Measurements from ENCODE around the gene PIWIL4.

Gene PIWIL4

DNA sequence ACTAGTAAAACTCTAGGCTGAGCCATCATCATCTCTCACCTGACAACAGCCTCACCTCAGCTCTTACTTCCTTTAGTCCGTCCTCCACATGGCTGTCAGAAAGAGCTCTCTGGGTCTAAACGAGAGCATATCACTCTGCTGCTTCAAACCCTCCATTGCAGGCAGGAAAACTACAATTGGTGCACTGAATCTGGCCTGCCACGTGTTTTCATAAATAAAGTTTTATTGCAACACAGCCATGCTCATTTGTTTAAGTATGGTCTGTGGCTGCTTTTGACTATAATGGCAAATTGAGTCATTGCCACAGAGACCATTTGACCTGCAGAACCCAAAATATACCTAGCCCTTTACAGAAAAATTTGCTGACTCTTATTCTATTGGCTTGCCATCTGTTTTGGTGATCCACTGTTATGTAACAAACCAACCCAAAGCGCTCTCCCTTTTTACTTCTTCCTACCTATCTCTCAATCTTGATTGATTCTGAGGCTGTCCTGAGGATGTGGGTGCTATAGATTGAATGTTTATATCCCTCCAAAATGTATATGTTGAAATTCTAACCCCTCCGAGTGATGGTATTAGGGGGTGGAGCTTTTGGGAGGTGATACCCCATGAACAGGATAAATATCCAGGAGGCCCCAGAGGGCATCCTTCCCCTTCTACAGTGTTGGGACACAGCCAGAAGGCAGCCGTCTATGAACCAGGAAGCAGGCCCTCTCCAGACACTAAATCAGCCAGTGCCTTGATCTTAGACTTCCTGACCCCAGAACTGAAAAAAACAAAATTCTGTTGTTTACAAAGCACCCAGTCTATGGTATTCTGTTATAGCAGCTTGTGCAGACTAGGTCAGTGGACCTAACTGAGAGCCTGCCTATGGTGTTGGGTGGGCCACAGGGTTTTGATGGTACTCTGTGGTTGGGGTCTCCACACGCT lies 99.9 kb downstream of the PIWIL4 start:
- no peak for DNase-seq

DNA sequence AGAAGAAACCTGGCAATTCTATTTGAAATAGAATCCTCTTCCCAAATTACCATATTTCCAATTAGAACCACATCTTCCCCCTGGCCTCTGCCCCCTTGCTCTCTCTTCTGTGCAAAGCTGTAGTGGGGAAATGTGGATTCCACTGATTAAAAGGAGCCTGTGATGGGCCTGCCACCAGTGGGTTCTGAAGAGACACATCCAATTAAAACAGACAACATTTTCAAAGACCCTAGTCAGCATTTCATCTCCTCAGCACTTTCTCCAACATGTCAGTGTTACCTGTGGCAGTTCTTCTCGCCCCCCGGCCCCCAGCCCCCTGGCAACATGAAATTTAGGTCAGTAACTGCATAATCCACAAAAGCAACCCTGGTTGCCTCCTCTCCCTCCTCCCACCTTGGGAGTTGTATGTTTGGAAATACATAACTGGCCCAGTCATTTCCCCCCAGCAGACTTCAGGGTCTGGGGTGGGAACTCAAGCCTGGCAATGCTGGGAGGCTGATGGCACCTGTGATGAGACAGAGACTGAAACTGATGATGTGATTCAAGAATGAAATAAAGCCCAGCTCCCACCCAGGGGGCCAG lies 101.1 kb downstream of the PIWIL4 start:
- no peak for DNase-seq

DNA sequence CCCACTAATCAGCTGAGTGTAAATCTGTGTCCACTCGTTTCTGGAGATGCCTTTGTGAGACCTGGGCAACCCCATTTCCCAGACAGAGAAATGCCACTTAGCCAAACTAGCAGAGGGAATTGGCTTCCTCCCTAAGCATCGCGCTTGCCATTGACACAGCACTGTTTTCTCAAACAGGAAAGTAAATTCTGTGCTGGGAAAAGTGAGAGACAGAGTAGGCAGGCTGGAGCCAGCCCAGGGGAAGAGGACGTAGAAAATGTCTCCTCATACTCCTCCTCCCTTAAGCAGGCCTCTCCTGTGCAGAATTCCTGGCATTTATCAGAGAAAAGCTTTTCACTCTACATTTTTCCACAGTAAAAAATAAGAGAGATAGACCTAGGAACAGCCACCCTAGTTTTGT lies 101.9 kb downstream of the PIWIL4 start:
- no peak for DNase-seq
